A549 (cell line): ENCODE results near the gene AKAP8.

Source experiments
- CTCF ChIP-seq: fragments of >200 bp; sonication (Bioruptor Twin); formaldehyde crosslinking; IDR thresholded peaks from 3 replicates; pipeline ENCODE4 v1.5.1; 2016
- JUNB ChIP-seq: fragments of >200 bp; sonication (Bioruptor Twin); formaldehyde crosslinking; IDR thresholded peaks from 2 replicates; pipeline ENCODE4 v1.6.1; 2016
- POLR2A ChIP-seq: IDR thresholded peaks from 2 replicates; pipeline ENCODE4 v1.6.1; 2012; ENCODE audit warnings: mild to moderate bottlenecking, low read length
- POLR2AphosphoS2 ChIP-seq: conservative IDR thresholded peaks from 2 replicates; pipeline ENCODE4 v1.6.1; 2012; ENCODE audit warnings: low read length, improper control_type of control experiment, inconsistent platforms
- RAD21 ChIP-seq, 2 experiments: fragments of >200 bp in 1 of 2; sonication (Bioruptor Twin) in 1 of 2; formaldehyde crosslinking in 1 of 2; IDR thresholded peaks in 1 of 2; conservative IDR thresholded peaks in 1 of 2; 2 replicates in 1 of 2; 3 replicates in 1 of 2; pipeline ENCODE4 v1.6.1; 2012 to 2018; ENCODE audit warnings: inconsistent platforms in 1 of 2

- TF ChIP-seq CTCF, result no peak
- no peak for TF ChIP-seq POLR2A
- TF ChIP-seq JUNB, result no peak
- TF ChIP-seq POLR2AphosphoS2, result no peak
- TF ChIP-seq RAD21 (conservative IDR thresholded peaks at IDR 0.05 in 1 of 2, IDR thresholded peaks at IDR 0.05 in 1 of 2), result no peak
Observed at GRCh38 chr19:15424692-15425272, 45.2 kb upstream of the AKAP8 start.
